SIG-M5 treated with dmso at 0.1 percent for 504 hours (cell line): ENCODE data around the gene TBC1D1.

Source experiments
- DNase-seq: peaks from one replicate; lab custom pipeline; 2025; ENCODE audit not compliant: unreplicated experiment; lab: John Stamatoyannopoulos, UW

Gene TBC1D1

DNA sequence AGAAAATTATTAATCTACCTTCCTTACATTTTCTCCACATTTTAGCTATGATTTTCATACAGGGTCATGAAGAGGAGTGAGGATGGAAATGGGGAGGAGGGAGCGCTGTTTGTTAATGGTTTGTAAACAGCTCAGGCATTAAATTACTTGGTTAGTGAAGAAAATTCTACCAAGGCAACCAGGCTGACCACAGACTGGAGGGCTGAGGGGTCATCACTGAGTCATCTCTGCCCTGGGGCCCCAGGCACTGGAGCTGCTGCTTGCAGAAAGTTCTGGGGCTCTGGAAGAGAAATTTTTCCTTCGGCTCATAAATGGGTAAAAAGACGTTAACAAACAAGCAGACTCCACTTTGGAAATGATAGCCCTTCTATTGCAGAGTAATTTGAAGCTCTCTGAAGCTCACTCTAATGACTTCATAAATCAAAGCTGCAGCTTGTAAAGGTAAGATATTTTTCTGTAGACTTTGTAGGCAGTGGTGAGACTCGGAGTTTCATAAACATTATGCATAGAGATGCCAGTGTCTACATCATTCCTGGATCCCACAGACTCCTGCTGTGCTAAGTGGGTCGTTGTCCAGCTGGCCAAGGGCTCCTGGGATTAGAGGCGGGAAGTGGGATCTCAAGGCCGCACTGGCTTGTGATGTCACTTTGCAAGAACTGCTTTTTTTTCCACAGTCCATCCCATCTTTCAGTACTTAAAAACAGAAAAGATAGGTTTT, 228.9 kb downstream of the TBC1D1 start:
- no peak for DNase-seq

DNA sequence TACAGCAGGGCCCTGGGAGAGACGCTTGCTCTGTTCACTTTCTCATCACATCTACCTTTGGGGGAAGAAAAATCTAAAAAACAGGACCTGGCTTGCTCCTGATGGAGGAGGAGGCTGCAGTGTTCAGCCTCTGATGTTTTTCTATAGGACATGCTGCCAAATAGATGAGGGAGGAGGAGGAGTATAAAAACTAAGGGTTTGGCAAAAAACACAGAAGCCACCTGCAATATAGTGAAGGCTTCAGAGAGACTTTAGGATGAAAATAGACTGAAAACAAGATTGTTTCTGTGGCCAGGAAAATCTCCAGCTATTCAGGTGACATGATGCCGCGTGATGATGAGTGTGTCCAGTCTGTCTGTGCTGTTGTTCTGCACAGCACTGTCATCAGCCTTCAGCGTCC, 229.9 kb downstream of the TBC1D1 start:
- DNase-seq, result no peak

DNA sequence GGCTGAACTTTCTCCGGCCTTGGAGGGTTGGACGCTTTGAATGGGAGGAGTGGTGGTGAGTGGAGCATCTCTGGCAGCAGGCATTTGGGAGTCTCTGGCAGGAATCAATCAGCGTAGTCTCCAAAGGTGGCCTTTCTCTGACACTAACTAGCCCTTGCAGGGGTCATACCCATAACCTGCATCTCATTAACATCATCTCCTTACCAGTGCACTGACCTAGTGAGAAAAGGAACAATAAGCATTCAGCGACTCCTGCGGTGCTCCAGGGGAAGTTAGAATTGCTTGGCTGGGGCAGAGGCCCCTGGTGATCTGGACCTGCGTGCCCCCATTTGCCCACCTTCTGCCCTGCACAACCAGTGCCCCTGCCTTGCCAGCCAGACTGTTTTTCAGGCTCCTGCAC, 231.2 kb downstream of the TBC1D1 start:
- no peak for DNase-seq

DNA sequence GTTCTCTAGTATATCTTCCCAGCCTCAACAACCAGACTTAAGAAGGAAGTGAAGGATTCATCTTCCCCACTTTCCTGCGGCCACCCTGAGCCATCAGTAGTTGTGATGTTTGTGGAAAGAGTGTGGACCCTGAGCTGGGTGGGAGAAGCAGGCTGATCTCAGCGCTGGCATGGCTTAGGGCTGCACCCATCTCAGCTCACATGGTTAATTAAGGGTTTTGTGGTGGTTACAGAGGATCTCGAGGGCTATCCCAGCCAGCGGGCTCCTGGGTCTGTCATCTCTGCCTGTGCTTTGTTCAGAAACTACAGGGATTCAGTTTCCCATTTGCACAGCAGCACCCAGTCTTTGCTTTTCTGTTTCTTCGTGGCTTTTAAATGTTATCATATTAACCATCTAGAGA, 232.7 kb downstream of the TBC1D1 start:
- no peak for DNase-seq

DNA sequence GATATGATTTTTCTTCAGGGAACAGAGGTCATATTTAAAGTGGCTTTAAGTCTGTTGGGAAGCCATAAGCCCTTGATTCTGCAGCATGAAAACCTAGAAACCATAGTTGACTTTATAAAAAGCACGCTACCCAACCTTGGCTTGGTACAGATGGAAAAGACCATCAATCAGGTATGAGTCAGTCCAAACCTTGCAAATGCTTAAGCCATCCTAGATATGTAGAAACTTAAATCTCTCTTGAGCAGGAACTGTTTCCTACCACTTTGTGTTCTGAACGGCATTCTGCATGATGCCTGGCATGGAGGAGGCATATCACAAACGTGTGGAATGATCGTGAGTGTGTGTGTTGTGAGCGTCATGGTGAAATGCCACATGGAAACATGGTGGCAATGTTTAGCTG, 234.1 kb downstream of the TBC1D1 start:
- DNase-seq, result no peak

- no peak for DNase-seq
Observed at GRCh38 chr4:38125816-38126215, 234.9 kb downstream of the TBC1D1 start.

- DNase-seq, result peak; percentile 35
Observed at GRCh38 chr4:38128478-38129459, 237.9 kb downstream of the TBC1D1 start.

DNA sequence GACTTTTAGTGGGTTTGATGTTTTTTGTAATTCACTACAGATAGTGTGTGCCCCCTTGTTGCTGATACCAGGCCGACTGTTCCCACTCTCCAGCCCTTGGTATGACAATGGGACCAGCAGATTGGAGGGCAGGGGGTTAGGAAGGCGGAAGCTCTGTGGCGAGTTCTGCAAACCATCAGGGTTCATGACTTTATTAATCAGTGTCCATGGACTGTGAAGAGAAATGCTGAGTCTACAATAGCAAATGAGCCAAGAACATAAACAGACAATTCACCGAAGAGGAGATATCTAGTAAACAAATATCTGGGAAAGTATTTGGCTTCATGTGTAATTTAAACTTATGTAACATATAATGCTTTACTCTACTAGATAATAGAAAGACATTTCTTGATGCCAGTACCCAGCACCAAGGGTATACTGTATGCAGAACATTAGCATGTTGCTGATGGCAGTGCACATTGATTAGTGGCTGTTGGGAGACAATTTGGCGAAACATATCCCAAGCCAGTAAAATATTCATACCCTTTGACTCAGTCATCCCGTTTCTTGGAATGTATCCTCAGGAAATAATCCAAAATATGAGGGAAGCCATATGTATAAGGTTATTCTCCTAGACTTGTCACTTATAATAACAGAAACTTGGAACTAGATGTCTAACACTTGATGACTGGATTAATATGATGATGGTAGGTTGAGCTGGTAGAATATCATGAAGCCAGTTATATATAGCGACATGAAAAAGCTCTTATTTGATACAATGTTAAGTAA, 238.8 kb downstream of the TBC1D1 start:
- no peak for DNase-seq

- DNase-seq, result no peak
Observed at GRCh38 chr4:38130884-38131283, 240.0 kb downstream of the TBC1D1 start.

DNA sequence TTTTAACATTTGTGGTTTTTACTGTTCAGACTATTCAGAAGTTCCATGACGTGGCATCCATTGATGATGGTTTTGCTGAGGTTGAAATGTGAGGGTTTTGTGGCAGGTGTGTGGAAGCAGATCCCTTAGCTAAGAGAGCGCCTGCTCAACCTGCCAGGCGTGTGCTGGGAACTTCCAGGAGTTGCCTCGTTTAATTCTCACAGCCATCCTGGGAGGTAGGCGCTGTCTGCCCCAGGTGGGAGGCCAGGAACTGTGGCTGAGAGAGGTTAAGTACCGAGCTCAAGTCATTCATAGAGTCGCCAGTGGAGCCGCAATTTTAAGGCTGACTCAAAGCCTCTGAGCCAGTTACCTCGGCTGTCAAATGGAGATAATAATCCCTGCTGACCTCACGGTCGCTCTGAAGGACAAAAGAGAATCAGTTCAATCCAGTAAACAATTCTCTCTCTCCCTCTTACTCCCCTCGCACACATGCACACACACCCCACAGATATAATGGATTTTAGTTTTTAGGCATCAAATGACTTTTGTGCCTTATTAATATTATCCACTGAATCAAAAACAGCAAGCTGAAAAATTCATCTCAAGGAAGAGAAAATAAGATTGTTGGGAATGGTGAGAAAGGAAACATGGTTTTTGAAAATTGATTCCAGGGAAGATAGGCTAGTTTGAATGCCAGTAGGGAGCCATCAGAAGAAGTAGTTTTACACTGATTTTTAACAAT, 240.6 kb downstream of the TBC1D1 start:
- no peak for DNase-seq

DNA sequence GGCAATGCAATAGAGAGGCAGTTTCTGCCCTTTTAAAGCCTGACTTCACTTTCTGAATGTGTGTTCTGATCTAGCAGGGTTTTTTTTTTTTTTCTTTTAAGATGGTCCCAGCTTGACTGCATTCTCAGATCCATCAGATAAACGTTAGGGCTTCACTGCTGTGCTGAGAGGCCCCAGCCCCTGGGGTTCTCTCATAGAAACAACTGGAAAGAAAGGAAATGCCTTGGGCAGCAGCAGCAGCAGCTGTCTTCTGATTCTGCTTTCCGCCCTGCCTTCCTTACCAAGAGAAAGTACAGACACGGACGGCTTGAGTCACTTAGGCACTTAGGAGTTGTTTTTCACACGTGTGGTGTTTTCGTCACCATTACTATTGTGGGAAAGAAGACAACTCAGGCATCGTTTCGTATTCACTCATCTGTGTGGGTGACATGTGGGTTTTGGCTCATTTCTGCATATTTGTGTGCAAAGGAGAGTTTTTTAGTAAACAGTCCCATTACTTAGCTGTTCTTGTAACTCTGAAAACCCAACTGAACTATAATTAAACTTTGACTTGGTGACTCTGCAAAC, 241.3 kb downstream of the TBC1D1 start:
- DNase-seq, result no peak

DNA sequence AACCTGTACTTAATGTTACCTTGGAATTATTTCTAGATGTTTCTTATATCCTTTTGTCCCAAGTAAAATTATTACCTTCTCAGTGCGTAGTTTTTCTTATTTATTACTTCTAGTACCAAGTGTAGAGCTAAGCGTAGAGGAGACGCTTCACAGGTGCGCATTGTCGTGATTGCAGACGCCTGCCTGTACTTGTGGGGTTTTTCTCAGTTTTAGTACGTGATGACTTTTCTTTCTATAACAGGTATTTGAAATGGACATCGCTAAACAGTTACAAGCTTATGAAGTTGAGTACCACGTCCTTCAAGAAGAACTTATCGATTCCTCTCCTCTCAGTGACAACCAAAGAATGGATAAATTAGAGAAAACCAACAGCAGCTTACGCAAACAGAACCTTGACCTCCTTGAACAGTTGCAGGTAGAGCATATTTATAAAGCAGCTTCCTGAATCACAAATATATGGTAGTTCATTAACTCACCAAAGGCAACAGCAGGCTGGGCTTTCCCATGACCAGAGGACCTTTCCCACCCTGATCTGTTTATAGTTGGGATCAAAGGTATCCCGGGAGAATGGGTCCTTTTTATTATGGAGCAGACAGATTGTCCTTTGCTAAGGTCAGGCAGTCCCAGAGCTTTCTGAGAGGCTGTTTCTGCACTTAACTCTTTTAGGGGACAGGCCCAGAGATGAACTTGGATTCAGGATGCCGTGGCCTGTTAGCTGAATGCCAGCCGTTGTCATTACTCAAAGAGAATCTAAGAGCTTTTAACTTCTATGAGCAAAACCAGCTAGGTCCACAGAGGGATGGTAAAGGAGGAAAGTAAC, 242.2 kb downstream of the TBC1D1 start:
- DNase-seq, result no peak

GRCh38 chr4:38133711-38134480, 243.0 kb downstream of the TBC1D1 start:
- DNase-seq, result no peak

DNA sequence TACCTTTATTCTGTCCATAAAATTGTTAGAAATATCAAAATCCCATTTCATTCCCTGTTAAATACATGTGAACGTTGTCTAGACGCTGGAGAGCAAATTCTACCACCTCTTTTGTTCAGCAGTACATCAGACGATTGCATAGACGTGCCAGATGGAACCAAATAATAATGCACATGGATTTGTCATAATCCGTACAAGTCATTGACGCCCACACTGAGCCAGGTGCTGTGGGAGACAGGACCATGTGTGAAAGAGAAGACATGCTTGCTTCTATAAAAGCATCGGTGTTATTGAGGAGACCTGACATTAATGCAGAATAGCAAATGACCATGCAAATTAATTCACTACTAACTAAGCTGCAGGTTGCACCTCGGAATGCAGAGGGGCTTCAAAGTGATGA, 244.3 kb downstream of the TBC1D1 start:
- no peak for DNase-seq

- DNase-seq, result no peak
Observed at GRCh38 chr4:38136604-38137003, 245.7 kb downstream of the TBC1D1 start.

GRCh38 chr4:38137080-38137479, 246.2 kb downstream of the TBC1D1 start:
- no peak for DNase-seq

DNA sequence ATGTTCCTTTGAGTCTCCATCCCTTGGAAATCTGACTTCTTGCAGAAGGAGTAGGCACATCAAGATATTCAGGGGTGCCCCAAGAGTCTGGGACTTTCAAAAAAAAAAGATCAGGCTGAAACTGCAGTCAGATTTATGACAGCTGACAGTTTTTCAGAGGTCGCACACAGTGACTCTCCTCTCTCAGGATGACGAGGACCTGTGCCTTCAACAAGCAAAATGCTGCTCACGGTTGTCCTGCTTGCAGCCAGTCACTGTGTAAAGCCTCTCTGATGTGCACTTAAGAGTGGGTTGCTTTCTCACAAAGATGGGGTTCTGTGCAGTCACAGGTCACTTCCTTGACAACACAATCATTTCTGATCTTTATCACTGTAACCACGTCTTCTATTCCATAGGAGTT, 247.5 kb downstream of the TBC1D1 start:
- no peak for DNase-seq

DNA sequence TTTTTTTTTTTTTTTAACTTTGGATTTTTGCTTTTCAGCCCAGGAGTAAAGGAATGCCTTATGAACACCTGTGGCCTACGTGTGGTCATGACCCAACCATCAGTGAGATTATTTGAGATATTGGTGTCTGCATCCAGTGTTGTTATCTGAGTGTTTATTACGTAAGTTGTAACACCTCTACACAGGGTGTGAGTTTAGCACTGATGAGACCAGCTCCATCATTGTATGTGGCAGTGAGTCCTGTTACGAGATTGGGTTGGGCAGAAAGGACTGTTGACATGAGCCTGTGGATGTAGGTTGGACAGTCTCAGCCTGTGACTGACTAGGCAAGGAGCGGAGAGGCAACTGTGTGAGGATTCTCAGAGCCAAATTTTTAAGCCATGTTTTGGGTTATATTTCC, 248.3 kb downstream of the TBC1D1 start:
- no peak for DNase-seq

DNA sequence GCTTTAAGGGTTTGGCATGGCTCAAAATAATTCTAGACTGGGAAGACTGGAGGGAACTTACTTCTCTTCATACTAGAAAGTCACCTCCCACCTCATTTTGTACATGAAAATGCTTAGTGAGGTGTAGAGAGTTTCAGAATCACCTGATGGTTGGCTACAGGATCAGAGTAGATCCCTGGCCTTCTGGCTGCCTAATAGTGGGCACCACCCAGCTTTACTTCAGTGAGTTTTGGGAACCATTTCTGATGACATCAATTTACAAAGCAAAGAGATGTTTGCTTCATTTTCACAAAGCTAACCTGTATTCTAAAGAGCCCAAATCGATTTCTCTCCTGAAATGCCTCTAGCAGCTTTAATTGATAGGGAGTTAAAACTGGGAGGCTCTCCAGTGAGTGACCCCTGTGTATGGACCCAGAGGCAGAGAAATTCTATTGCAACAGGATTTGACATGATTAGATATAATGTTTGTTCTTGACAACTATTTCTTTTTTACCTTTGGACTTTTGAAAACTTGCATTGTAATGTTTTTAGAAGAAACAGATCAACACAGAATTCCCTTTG, 249.8 kb downstream of the TBC1D1 start:
- DNase-seq, result no peak
